ENCODE data around the gene EFNA2.

- no peak for TF ChIP-seq CTCF (IDR thresholded peaks at IDR 0.05)
- no peak for TF ChIP-seq POLR2A (IDR thresholded peaks at IDR 0.05)
Measured at GRCh38 chr19:1282588-1283206, 3.0 kb upstream of the EFNA2 start.
